Occipital lobe (tissue), 2 donors: ENCODE measurements around the gene CTIF. TPM values are rescaled to one million over a fixed set of nuclear protein-coding genes. Genes with fewer than 3 reads are reported as not detected.

ENCODE experiments used
- DNase-seq: peaks from one replicate; lab custom pipeline; 2025; lab: John Stamatoyannopoulos, UW
- total RNA-seq: library from RNA; depleted of rRNA; stranded (reverse); fragments of >200 nt; gene quantifications from one replicate; pipeline ENCODE4 v1.2.3, GENCODE V29; 2014

The CTIF gene
- total RNA-seq, 1 donor from 2014 or later: 55.1 TPM

DNA sequence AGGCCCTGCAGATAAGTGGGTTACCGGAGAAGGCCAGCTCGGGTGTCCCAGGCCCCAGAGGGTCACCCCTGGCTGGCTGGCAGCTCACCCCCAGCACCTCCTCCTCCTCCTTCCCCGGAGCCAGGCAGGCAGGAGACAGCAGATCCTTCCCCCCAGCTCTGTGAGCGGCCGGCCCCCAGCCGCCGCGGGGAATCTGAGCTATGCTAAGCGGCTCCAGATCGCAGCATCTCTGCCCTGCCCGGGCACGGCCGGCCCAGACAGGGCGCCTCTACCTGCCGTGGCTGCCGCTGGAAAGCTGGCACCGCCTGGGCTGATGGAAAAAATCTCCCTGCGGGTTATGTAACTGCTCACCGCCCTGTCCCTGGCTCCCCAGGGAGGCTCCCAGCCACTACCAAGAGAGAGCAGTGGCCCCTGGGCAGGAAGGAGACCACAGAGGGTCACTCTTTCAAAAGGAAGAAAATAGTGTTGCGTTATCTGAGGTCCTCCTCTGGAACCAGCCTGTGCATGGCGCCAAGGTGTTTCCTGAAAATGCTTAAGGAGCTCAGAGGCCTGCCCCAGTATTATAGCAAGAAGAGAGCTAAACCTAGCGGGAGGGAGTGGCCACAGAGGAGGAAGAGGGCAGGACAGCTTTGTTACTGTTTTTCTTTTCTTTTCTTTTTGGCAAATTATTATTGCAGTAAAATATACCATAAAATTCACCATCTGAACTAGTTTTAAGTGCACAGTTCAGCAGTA lies 233.0 kb downstream of the CTIF start:
- no peak for DNase-seq

- DNase-seq: no peak
These were observed 233.6 kb downstream of the CTIF start for GRCh38 chr18:48772457-48772856.

- no peak for DNase-seq
These were observed 235.0 kb downstream of the CTIF start for GRCh38 chr18:48773821-48774220.

DNA sequence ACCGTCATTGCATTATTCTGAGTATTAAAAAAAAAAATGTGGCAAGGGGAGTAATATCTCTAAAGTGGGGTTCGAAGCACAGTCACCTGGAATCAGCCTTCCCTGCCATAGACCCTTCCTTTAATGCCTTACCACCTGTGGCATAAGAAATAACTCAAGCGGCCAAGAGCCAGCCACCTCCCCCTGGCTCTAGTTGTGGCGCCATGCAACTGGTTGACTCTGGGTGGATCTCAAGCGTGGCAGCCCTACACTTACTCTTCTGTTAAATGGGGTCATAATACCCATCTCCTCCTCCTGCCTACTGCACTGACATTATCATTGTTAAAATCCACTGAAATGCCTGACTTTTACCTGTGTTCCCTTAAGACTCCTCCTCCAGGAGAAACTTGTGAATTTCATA lies 236.1 kb downstream of the CTIF start:
- no peak for DNase-seq

DNA sequence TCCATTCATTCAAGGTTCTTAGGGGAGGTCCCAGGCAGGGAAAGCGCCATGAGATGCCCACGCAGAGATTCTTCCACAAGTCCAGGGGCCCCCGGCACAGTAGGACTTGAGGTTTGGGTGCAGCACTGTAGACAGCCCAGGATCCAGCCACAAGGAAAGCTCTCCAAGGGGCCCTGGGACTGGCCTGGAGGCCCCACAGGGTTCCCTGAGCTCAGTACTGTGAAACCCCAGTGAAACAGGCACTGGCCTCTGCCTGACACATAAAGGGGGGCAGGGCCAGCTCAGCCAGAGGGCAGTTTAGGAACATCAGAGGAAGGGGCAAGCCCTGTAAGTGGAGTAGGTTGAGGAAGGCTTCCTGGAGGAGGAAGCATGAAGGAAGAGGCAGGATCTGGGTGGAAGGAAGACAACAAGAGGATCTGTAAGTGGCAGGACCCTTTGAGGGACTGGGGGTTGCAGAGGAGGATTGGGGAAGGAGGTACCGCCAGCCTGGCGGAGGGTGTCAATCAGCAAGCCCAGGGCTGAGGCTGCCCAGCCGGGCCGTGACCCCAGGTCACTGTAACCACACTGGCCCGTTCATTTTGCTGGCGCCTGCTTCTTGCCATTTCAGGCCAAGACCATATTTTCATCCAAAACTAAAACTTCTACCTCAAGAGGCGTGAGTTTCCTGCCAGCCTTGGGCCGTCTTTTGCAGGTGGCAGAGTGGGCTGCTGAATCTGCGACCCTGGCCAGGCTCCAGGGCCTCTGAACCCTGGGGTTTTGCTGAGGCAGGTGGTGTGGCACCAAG lies 236.7 kb downstream of the CTIF start:
- no peak for DNase-seq

DNA sequence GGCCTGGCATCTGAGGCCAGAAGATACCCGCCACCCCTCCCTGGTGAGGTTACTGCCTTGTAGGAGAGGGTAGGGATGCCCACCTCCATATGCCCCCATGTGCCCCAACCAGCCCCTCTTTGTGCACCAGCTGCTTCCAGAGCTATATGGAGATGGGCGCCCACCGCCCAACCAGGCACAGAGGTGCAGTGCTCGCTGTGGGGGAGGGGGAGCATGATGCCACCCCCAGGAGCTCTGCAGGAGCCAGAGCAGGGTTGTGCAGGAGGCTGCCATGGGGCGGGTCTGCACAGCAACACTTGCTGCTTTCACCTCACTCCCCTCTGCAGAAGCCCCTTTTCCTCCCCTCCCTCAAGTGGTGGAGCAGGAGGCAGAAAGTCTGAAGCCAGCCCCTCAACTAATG lies 237.3 kb downstream of the CTIF start:
- no peak for DNase-seq

DNA sequence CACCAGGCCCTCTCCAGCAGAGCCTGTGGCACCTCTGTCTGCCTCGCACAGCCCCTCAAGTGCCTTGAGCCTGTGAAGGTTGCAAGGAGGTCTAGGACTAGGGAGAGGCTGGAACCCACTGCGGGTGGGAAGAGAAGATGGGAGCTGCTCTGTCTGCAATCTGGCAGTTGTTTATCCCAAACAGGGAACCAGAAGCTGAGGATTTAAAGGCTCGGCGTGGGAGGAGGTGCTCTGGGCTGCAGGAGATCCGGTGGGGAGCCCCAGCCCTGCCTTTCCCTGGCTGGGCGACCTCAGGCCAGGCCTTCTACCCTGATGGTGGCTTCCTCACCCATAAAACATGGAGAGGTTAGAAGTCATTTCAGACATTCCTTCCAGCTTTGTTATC lies 237.8 kb downstream of the CTIF start:
- DNase-seq: no peak

DNA sequence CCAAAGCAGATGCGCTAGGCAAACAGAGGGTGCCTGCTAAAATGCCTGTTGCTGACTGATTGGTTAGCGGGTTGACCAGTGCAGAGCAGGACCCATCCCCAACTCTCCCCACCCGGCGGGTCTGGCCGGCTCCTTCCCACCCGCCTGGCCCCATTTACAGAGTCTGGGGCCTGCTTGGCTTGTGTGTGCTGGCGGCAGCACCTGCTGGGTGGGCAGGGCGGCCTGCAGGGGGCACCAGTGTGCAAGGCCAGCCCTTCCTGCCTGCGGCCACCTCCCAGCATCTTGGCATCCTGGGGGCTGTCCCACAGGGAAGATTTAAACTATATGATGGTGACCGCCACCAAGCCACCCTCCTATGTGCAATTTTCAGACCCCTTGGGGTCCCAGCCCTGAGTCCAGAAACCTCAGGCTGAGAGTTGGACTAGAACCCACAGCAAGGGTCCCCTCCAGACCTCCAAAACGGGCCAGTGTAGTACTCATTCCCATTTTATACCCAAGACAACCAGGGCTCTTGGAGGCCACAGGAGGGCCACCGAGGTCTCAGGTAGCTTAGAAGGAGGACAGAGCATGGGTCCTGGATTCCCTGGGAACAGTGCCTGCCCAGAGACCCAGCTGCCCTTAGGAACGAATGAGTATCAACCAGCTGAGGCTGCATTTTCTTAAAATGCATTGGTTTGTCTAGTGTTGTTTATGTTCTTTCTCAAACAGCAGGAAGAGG lies 238.4 kb downstream of the CTIF start:
- DNase-seq: no peak

DNA sequence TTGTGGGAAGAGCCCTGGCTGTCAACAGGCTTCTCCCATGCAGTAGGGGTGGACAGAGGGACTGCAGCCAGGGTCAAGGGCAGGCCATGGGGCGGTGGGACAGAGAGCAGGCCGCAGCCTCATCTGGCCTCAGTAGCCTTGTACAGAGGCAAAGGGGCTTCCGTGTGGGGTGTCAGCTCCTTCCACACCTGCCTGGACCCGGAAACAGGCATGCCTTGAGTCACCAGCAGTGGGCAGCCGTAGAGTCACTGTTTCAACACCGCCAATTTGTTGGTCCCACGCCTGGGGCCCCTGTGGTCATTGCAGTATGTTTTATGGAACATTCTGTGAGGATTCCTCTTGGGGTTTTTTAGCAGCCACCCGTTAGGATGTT lies 238.9 kb downstream of the CTIF start:
- DNase-seq: no peak

DNA sequence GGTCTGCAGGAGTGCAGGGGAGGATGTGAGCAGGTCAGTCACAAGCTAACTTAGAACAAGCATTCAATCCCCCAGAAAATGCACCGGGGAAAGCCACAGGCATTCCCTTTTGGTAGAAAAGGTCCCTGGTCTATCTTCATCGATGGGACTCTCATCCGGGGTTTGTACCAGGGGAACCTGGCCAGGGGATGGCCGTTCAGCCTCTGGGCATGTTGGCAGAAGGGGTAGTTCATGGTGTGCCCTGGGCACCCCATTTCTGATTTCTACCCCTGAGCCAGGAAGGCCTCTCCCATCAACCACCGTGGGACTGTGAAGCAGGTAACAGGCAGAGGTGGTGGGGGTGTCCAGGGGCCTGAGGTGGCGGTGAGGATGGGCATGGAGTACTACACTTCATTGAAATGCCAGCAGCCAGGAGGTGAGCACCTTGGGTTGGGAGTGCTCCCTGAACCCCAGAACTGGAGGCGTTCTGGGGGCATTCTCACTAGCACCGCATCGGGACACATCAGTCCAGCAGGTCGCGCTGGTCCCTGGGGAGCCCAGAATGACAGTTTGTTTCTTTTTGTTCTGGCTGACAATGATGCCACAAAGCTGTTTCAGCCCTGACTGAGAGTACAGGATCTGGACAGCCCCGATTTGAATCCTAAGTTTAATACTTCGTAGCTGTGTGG lies 239.6 kb downstream of the CTIF start:
- DNase-seq: no peak

GRCh38 chr18:48779462-48779861 lies 240.6 kb downstream of the CTIF start:
- no peak for DNase-seq

DNA sequence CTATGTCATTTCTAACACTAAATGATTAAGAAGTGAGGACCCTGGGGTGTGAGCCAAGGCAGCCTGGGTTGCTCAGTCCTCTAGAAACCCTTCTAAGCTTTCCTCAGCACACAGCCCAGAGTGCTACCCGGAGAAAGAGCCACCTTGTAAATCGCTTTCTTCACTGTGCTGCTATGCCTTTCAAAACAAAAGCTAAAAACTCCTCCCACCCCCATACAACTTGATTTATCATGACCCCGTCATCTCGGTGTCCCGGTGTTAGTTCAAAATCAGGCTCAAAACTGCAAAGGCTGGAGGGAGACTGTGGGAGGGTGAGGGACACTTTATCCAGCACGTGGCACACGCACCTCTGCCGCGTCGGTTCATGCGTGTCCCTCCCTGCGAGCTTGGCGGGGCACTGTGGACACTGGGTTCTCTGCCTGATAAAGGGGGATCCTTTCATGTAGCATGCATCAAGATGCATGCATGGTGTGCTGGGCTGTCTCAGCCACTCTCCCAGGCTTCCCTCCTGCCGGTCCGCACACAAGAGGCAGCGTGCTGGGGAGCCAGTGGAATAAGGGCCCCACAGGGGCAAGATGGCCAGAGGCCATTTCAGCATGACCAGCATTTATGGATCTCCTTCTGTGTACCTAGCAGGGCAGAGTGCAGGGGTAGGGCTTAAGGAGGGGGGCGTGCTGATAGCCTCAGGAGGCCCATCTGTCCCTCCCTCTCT lies 241.5 kb downstream of the CTIF start:
- no peak for DNase-seq

DNA sequence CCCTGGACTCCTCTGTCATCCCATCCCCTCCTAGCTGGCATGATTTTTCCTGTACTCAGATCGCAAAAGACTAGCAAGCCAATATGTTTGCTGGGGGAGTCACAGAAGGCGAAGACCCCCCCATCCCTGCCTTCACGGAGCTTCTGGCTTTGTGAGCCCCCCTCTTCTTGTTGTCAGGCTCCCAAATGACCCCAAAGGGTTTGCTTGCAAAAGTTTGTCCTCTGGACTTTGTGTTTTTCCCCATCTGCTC lies 242.0 kb downstream of the CTIF start:
- no peak for DNase-seq

DNA sequence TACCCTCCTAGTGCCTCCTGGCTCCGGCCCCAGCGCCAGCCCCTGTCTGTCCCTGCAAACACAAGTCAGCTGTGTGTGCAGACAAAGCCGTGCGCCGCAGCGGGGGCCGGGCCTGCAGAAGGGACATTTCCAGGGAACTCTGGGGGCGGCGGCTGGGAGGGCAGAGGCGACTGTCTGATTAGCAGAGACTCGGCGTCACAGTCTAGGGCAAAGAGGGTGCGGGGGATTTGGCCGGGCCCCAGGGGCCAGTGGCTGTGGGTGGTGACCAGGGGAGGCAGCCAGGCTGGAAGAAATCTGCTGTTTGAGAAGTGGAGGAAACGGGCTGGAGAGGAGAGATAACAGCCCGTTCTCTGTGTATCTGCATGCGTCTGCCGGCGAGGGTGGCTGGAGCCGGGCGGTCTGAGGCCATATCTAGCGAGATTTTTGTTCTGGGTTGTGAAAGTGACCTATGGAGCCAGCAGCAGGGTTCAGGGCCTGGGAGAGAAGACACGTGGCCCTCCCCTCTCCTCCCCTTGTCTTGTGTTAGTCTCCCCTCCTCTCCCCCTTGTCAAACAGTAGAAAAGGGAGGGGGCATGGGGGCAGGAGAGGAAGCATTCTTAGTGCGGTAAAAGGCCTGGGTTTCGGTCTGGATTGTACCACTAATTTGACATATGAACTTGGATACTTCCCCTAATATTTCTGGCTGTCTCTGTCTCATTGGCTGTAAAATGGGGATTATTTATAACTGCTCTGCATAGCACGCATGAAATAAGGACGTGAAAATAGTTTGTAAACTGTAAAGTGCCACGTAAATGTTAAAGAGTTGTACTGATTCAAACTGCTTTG lies 242.5 kb downstream of the CTIF start:
- DNase-seq: peak; percentile 79

GRCh38 chr18:48781988-48782363 lies 243.1 kb downstream of the CTIF start:
- DNase-seq: no peak

- DNase-seq: no peak
These were observed 243.6 kb downstream of the CTIF start for GRCh38 chr18:48782381-48782861.

DNA sequence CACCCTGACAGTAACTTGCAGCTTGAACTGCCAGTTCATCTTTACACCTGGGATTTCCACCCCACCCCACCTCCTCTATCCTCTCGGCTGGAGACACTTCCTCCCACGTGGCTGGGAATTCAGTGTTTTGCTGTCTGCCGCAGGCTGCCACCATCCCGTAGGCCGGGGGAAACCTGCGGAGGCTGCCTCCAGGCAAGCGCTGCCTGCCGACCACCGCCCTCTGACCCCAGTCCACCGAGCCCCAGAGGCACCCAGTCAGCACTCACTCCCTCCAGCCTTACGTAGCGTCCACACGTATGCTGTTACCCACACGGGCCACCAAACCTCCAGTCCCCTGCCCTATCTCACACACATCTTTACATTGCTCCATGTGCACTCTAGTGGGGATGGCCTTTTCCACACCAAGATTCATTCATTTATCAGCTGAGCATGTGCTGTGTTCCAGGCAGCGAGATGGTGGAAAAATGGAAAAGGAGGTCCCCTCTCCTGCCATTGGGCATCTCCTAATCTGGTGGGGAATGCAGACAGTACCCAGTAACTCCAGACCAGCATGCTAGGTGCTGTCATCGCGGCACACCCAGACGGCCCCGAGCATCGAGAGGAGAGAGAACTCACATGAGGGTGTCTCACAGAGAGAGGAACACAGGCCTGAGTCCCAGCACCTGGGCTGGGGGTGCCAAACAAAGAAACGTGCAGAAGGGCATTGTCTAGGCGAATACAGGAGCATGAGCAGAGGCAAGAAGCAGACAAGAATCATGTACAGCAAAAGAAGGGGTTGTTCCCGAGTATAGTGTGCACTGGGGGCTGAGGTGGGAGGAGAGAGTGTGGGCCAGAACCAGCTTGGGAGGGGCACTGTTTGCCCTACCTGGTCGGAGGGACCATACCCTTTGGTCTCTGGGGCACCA lies 245.0 kb downstream of the CTIF start:
- no peak for DNase-seq

GRCh38 chr18:48784656-48785055 lies 245.8 kb downstream of the CTIF start:
- DNase-seq: no peak

GRCh38 chr18:48785091-48785614 lies 246.3 kb downstream of the CTIF start:
- no peak for DNase-seq
